Pancreas (tissue), 10 donors: ENCODE measurements around the gene ZNF574. TPM values are rescaled to one million over a fixed set of nuclear protein-coding genes. Genes with fewer than 3 reads are reported as not detected.
"Not testable (repeated sequence)": the region's sequence is repeated elsewhere in the genome, so short reads cannot be mapped to it uniquely, and the experiment has no call there.

Experiments
- ATAC-seq, 4 donors: fragments of 200-7000 bp; cut with Tn5 transposase; one replicate each; pipeline versions ENCODE4 v1.8.0 to v1.9.1; 2020; ENCODE audit warnings: mild to moderate bottlenecking in 4 of 4, moderate library complexity in 4 of 4
- DNase-seq, 6 donors: peaks; one replicate each; pipeline ENCODE4 v3.0.0-alpha.2; 2020
- FAIRE-seq: peaks from 2 replicates; lab custom pipeline; 2012; peaks lifted over from hg19 to GRCh38; lab: Jason Lieb, UNC
- H3K27ac ChIP-seq, 4 donors: fragments of 200-600 bp; sonication (generic); 1 replicate in 3 of 4; 2 replicates in 1 of 4; pipeline versions ENCODE4 v1.5.0 to v1.8.0; 2020
- H3K27me3 ChIP-seq, 4 donors: fragments of 200-600 bp; one replicate each; pipeline ENCODE4 v1.8.0; 2021
- H3K36me3 ChIP-seq, 3 donors: fragments of 200-600 bp; sonication (generic) in 1 of 3; one replicate each; pipeline versions ENCODE4 v1.5.0 to v1.8.0; 2020 to 2021
- H3K4me1 ChIP-seq, 3 donors: fragments of 200-600 bp; one replicate each; pipeline ENCODE4 v1.8.0; 2021
- H3K4me3 ChIP-seq, 4 donors: fragments of 200-600 bp; sonication (generic) in 2 of 4; one replicate each; pipeline versions ENCODE4 v1.5.0 to v1.8.0; 2020 to 2021
- H3K9me3 ChIP-seq, 4 donors: fragments of 200-600 bp; one replicate each; pipeline ENCODE4 v1.8.0; 2021
- WGBS, 2 donors: extraction: QIAGEN DNeasy Blood & Tissue Kit; methylation state at CpG; one replicate each; pipeline ENCODE4 v1.1.7; 2013; 5-methylcytosine and 5-hydroxymethylcytosine counted together
- intact Hi-C, 3 donors: fragments of 100-400 bp; cut with DNase I; formaldehyde crosslinking; loops; one replicate each; pipeline versions ENCODE4 v1.11.1 to v1.14.2; 2022
- polyA plus RNA-seq, 2 donors: library from polyadenylated mRNA; stranded (reverse); fragments of 200-250 nt; gene quantifications; one replicate each; pipeline ENCODE4 v1.2.3, GENCODE V29; 2013
- total RNA-seq, 6 donors: library from RNA; stranded (reverse); fragmentation: NEBNext Ultra II Directional in 4 of 6; extraction: Animal tissue kit (Norgen Biotek cat#: 25700) in 4 of 6; gene quantifications; one replicate each; pipeline versions ENCODE4 v1.2.1 to v1.2.4, GENCODE V29; 2021 to 2023
- TF ChIP-seq, protein P1 (sequence below), 4 donors: fragments of 200-600 bp; sonication (generic) in 3 of 4; IDR thresholded peaks; one replicate each; pipeline versions ENCODE4 v1.5.0 to v1.8.0; 2021; ENCODE audit warnings: antibody characterized with exemption in 4 of 4
- donor health status: healthy with polysubstance abuse.
- donor health status: DM: no; HTN: no; CAD: no; lungs with moderate emphysema.
- donor health status: DM: no; HTN: no; CAD: no.
- donor health status: control.
- donor health status: control.
- donor health status: Bipolar disorder and iron deficiency.
- donor health status: DM: yes; HTN: yes; CAD: no.
- donor health status: DM: no; HTN: no; CAD: no.
- donor health status: DM: no; HTN: no; CAD: no.
- donor health status: DM: yes; HTN: yes; CAD: no.

Gene ZNF574
- total and polyA plus RNA-seq, 8 donors = 3.9 to 8.5 (median 5.8) TPM

DNA sequence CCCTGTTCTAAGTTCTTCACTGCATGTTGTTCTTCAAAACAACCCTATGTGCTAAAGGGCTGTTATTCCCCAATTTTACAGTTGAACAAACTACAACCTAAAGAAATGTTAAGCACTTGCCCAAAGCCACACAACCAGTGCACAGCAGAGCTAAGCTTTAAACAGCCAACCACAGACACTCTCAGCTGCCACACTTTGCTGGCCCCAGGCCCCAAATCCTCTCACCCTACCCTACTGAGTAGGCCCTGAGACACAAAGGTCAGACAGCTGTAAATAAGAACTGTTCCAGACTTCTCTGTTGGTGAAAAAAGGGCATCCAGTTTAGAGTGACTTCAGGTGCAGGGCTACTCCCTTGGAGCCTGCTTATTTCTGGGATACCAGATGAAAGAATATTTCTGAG is 35.9 kb upstream of the ZNF574 start:
- Histone ChIP-seq H3K4me1 (no peaks in the 10 kb centered on the region), H3K4me3 (no peak overlapping the region), H3K27me3 (no peaks in the 10 kb centered on the region), H3K9me3 (no peaks in the 10 kb centered on the region), H3K27ac (no peak overlapping the region), H3K36me3 (no peaks in the 10 kb centered on the region)
- TF ChIP-seq, protein P1, sequence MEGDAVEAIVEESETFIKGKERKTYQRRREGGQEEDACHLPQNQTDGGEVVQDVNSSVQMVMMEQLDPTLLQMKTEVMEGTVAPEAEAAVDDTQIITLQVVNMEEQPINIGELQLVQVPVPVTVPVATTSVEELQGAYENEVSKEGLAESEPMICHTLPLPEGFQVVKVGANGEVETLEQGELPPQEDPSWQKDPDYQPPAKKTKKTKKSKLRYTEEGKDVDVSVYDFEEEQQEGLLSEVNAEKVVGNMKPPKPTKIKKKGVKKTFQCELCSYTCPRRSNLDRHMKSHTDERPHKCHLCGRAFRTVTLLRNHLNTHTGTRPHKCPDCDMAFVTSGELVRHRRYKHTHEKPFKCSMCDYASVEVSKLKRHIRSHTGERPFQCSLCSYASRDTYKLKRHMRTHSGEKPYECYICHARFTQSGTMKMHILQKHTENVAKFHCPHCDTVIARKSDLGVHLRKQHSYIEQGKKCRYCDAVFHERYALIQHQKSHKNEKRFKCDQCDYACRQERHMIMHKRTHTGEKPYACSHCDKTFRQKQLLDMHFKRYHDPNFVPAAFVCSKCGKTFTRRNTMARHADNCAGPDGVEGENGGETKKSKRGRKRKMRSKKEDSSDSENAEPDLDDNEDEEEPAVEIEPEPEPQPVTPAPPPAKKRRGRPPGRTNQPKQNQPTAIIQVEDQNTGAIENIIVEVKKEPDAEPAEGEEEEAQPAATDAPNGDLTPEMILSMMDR (IDR thresholded peaks at IDR 0.05) = no peak
- ATAC-seq = no peak
- no peak for DNase-seq
- intact Hi-C loops = no loop called here
- FAIRE-seq = no peak

DNA sequence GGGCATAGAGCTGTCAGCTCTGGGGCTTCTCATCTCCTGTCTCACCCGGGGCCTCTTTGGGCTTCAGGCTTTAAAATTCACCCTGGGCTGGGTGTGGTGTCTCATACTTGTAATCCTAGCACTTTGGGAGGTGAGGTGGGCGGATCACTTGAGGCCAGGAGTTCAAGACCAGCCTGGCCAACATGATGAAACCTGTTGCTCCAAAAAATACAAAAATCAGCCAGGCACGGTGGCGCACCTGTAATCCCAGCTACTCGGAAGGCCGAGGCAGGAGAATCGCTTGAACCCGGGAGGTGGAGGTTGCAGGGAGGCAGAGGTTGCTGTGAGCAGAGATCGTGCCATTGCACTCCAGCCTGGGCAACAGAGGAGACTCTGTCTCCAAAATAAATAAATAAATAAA is 35.5 kb upstream of the ZNF574 start:
- FAIRE-seq, H3K4me1 ChIP-seq, DNase-seq, ATAC-seq, H3K9me3 ChIP-seq, H3K27ac ChIP-seq, H3K36me3 ChIP-seq, intact Hi-C loops, H3K4me3 ChIP-seq, H3K27me3 ChIP-seq: not testable (repeated sequence)
- WGBS, 2 donors = 73 to 85% methylated on average over 9 of the region's 9 CpGs

DNA sequence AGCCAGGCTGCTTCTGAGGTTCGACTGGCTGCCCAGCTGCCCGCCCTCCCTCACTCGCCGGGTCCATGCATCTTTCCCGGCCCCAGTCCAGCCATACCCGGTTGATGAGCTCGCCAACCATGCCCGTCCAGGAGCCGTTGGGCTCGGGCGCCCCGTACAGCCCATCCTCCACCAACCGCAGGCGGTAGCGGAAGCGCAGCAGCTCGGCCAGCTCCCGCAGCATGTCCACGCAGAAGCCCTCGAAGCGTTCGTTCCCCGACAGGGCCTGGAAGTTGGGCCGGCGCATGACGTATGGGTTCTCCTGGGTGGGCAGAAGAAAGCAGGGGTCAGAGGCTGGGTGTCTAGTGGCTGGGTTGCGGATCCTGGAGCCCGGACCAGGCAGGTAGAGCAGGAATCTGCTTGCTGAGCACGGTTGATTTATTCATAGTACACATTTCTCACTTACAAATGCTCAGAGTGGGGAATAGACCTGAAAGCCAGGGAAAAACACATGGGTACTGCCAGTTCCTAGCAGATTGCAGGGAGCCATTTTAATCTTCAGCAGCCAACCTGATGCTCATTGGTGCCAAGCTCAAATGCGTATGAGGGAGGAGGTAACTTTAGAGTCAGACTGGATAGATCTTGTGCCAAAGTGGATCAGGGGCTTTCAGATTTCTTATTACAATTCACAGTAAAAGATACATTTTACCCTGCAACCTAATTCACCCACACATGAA is 33.4 kb upstream of the ZNF574 start:
- H3K4me3 ChIP-seq = no peak overlapping the region
- WGBS, 2 donors = 71 to 80% methylated on average over 30 of the region's 30 CpGs
- ATAC-seq (no peak), FAIRE-seq (no peak), DNase-seq (no peak)
- TF ChIP-seq, protein P1 (IDR thresholded peaks at IDR 0.05) = no peak
- no peaks in the 10 kb centered on the region for H3K36me3 ChIP-seq
- no peaks in the 10 kb centered on the region for H3K4me1 ChIP-seq
- intact Hi-C loops = no loop called here
- H3K27me3 ChIP-seq = no peaks in the 10 kb centered on the region
- no peak overlapping the region for H3K27ac ChIP-seq
- H3K9me3 ChIP-seq = no peaks in the 10 kb centered on the region

DNA sequence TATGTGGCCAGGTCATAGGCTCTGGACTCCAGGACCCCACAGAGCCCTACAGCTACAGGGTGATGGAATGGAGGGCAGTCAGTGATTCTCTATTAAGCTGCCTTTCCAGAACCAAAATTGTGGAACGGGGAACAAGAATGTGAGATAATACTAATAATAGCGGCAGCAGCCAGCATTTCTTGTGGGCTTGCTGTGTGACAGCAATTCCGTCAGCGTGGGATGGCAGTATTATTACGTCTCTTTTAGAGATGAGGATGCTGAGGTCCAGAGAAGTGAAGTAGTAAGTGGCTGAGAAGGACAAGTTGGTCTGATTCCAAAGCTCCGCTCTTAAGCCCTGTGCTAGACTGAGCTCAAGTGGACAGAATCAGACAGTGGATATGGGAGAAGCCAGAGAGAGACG is 30.4 kb upstream of the ZNF574 start:
- ATAC-seq (no peak), DNase-seq (no peak), FAIRE-seq (no peak)
- Histone ChIP-seq H3K4me3 (no peak overlapping the region), H3K27me3 (no peaks in the 10 kb centered on the region), H3K9me3 (no peaks in the 10 kb centered on the region), H3K27ac (no peak overlapping the region), H3K4me1 (no peaks in the 10 kb centered on the region), H3K36me3 (no peaks in the 10 kb centered on the region)
- 69 to 87% methylated on average over 7 of the region's 7 CpGs for WGBS, 2 donors
- TF ChIP-seq, protein P1 (IDR thresholded peaks at IDR 0.05) = no peak
- intact Hi-C loops = no loop called here

DNA sequence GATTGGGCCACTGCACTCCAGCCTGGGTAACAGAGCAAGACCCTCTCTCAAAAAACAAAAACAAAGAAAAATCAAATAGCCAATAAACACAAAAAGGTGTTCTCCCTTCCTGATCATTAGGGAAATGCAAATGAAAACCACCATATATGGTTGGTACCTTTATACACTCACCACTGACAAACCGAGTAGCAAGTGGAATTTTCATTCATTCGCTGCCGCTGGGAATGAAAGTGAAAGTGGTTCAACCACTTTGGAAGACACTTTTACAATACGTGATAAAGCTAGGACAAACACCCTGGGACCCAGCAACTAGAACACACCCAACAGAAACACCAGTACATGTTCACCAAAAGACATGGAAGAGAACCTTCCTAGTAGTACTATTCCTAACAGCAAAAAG is 27.0 kb upstream of the ZNF574 start:
- Histone ChIP-seq H3K27me3 (no peaks in the 10 kb centered on the region), H3K4me1 (no peaks in the 10 kb centered on the region), H3K9me3 (no peaks in the 10 kb centered on the region), H3K27ac (no peak overlapping the region), H3K4me3 (peak overlapping the region in 1 of 4 donors; percentile 33), H3K36me3 (no peaks in the 10 kb centered on the region)
- FAIRE-seq = no peak
- 35 to 41% methylated on average over 4 of the region's 4 CpGs for WGBS, 2 donors
- peak in 3 of 4 donors; percentile 46 to 49 (median 47) for ATAC-seq
- no peak for DNase-seq
- TF ChIP-seq, protein P1 (IDR thresholded peaks at IDR 0.05) = no peak
- intact Hi-C loops = no loop called here
